Ascending aorta (tissue), 2 donors: ENCODE measurements around the gene HELZ. TPM values are rescaled to one million over a fixed set of nuclear protein-coding genes. Genes with fewer than 3 reads are reported as not detected.

ENCODE experiments used
- DNase-seq, 2 donors: peaks; one replicate each; pipeline ENCODE4 v3.0.0-alpha.2; 2019; ENCODE audit warnings: low spot score in 2 of 2
- H3K27ac ChIP-seq, 2 donors: fragments of 200-600 bp; sonication (generic); one replicate each; pipeline ENCODE4 v1.5.1; 2016 to 2017; ENCODE audit warnings: mild to moderate bottlenecking in 1 of 2
- H3K27me3 ChIP-seq: fragments of 200-600 bp; sonication (generic); one replicate; pipeline ENCODE4 v1.5.1; 2017
- H3K36me3 ChIP-seq, 2 donors: fragments of 200-600 bp; sonication (generic); one replicate each; pipeline ENCODE4 v1.5.1; 2016
- H3K4me1 ChIP-seq, 2 donors: fragments of 200-600 bp; sonication (generic); one replicate each; pipeline ENCODE4 v1.5.1; 2016 to 2017; ENCODE audit warnings: mild to moderate bottlenecking in 1 of 2
- H3K4me3 ChIP-seq, 2 donors: fragments of 200-600 bp; sonication (generic); one replicate each; pipeline ENCODE4 v1.5.1; 2016 to 2017; ENCODE audit warnings: mild to moderate bottlenecking in 1 of 2
- H3K9me3 ChIP-seq, 2 donors: fragments of 200-600 bp; sonication (generic); one replicate each; pipeline ENCODE4 v1.5.1; 2016
- intact Hi-C: fragments of 100-400 bp; cut with DNase I; formaldehyde crosslinking; loops from one replicate; pipeline ENCODE4 v1.15.1; 2023
- total RNA-seq: library from RNA; depleted of rRNA; stranded (reverse); fragments of >200 nt; gene quantifications from one replicate; pipeline ENCODE4 v1.1.0, GENCODE V29; 2016
- TF ChIP-seq, protein P1 (sequence below), 3 experiments: fragments of 200-600 bp in 2 of 3; fragments of 450-650 bp in 1 of 3; sonication (generic) in 2 of 3; IDR thresholded peaks; one replicate each; pipeline ENCODE4 v1.5.1; 2016 to 2019; ENCODE audit warnings: antibody characterized with exemption in 3 of 3, mild to moderate bottlenecking in 1 of 3, moderate library complexity in 1 of 3

HELZ gene
- total RNA-seq, 1 donor from 2014 or later = 36.1 TPM

DNA sequence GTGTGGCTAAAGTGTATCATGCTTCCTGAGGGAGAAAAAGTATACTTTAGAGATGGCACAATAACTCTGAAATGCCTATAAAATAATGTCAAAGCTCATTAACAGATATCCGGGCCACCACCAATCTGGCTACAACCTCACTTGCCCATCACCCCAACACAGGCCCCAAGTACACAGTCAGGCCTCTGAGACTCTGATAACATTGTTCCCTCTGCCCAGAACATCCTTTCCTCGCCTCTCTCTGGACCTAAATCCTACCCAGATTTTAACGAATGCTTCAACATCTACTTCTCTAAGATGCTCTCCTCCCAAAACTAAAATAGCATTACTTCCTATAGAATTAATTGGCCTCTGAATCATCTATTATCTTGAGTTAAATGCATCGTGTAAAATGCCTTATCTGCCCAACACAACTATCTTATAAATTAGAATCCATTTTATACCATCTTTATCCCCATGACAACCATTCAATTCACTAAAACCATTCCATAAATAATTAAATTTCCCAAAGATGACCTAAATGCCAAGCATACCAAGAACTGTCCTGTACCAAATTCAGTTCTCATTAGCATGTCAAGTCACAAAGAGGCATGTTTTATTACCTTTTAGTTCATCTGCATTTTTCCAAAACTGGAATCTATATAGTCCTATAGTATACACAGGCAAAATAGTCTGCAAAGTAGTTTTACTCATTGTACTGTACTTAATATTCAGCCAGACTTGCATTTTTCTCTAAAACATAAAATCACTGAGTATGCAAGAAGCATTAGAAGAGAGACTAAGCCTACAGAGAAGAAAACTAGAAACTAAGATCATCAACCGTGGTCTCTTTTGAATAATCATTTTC lies 15.7 kb downstream of the HELZ start:
- DNase-seq = no peak
- H3K4me3 ChIP-seq = no peak overlapping the region
- no peak overlapping the region for H3K27ac ChIP-seq
- H3K4me1 ChIP-seq = peaks cover 0 to 8% of the 10 kb centered on the region in 2 donors
- intact Hi-C loops = no loop called here
- no peaks in the 10 kb centered on the region for H3K27me3 ChIP-seq
- TF ChIP-seq, protein P1, sequence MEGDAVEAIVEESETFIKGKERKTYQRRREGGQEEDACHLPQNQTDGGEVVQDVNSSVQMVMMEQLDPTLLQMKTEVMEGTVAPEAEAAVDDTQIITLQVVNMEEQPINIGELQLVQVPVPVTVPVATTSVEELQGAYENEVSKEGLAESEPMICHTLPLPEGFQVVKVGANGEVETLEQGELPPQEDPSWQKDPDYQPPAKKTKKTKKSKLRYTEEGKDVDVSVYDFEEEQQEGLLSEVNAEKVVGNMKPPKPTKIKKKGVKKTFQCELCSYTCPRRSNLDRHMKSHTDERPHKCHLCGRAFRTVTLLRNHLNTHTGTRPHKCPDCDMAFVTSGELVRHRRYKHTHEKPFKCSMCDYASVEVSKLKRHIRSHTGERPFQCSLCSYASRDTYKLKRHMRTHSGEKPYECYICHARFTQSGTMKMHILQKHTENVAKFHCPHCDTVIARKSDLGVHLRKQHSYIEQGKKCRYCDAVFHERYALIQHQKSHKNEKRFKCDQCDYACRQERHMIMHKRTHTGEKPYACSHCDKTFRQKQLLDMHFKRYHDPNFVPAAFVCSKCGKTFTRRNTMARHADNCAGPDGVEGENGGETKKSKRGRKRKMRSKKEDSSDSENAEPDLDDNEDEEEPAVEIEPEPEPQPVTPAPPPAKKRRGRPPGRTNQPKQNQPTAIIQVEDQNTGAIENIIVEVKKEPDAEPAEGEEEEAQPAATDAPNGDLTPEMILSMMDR (IDR thresholded peaks at IDR 0.05) = no peak
- no peaks in the 10 kb centered on the region for H3K9me3 ChIP-seq
- peaks cover 0 to under 1% of the 10 kb centered on the region in 2 donors for H3K36me3 ChIP-seq

DNA sequence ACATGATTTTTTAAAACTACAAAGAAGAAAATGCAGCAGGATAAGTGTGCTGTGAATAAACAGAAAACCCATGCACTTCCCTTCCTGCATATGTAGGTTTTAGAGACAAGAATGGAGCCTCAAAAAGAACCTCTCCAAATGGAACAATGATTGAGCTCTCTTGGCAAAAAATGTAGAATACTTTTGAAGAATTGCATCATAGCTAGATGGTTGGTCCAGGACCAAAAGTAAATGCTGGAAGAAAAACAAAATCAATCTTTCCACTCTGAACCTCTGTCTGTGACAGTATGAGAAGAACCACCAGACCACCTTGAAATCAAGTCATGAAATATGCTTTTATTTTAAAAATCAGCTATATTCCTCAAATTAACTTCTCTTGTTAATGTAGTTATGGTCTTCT lies 17.5 kb downstream of the HELZ start:
- H3K27ac ChIP-seq = no peak overlapping the region
- H3K4me1 ChIP-seq = peaks cover 0 to 8% of the 10 kb centered on the region in 2 donors

GRCh38 chr17:67225316-67225715 lies 19.7 kb downstream of the HELZ start:
- H3K27me3 ChIP-seq = no peaks in the 10 kb centered on the region
- intact Hi-C loops = no loop called here
- no peaks in the 10 kb centered on the region for H3K36me3 ChIP-seq
- no peaks in the 10 kb centered on the region for H3K9me3 ChIP-seq
- H3K27ac ChIP-seq = no peak overlapping the region
- DNase-seq = no peak
- TF ChIP-seq, protein P1 (IDR thresholded peaks at IDR 0.05) = no peak
- peaks cover 0 to 8% of the 10 kb centered on the region in 2 donors for H3K4me1 ChIP-seq
- H3K4me3 ChIP-seq = no peak overlapping the region

More for the DNA sequence above, 17.5 kb downstream of the HELZ start:
- Histone ChIP-seq H3K4me3 (no peak overlapping the region), H3K27me3 (no peaks in the 10 kb centered on the region), H3K9me3 (no peaks in the 10 kb centered on the region), H3K36me3 (no peaks in the 10 kb centered on the region)
- TF ChIP-seq, protein P1 (IDR thresholded peaks at IDR 0.05) = no peak
- no peak for DNase-seq
- intact Hi-C loops = no loop called here

GRCh38 chr17:67224736-67225135 lies 20.3 kb downstream of the HELZ start:
- Histone ChIP-seq H3K27me3 (no peaks in the 10 kb centered on the region), H3K4me1 (peaks cover 0 to 8% of the 10 kb centered on the region in 2 donors), H3K9me3 (no peaks in the 10 kb centered on the region), H3K27ac (no peak overlapping the region), H3K36me3 (no peaks in the 10 kb centered on the region), H3K4me3 (no peak overlapping the region)
- no peak for DNase-seq
- intact Hi-C loops = no loop called here
- TF ChIP-seq, protein P1 (IDR thresholded peaks at IDR 0.05) = no peak

- peaks cover 0 to 8% of the 10 kb centered on the region in 2 donors for H3K4me1 ChIP-seq
- no peaks in the 10 kb centered on the region for H3K9me3 ChIP-seq
- H3K36me3 ChIP-seq = no peaks in the 10 kb centered on the region
- DNase-seq = no peak
- H3K4me3 ChIP-seq = no peak overlapping the region
- intact Hi-C loops = no loop called here
- no peaks in the 10 kb centered on the region for H3K27me3 ChIP-seq
- H3K27ac ChIP-seq = no peak overlapping the region
- TF ChIP-seq, protein P1 (IDR thresholded peaks at IDR 0.05) = no peak
These were observed 21.1 kb downstream of the HELZ start for GRCh38 chr17:67223924-67224323.
